ENCODE measurements around the gene PPP1CA.
A peak's percentile ranks its signal among the peaks of the same experiment; 100 is the strongest.

Gene PPP1CA

GRCh38 chr11:67373648-67374570, 27.7 kb downstream of the PPP1CA start:
- Histone ChIP-seq H3K4me2 (ENCODE audit: low read length) (peak overlapping the region; percentile 99), H3K4me1 (ENCODE audit: control insufficient read depth, low read length) (peaks cover 79% of the 10 kb centered on the region), H3F3A (ENCODE audit: control insufficient read depth, insufficient read depth) (peaks cover 5% of the 10 kb centered on the region; the same call in 1 of the 2 replicates), H3K27me3 (ENCODE audit: control insufficient read depth, low read length) (no peaks in the 10 kb centered on the region), H4K20me1 (ENCODE audit: control insufficient read depth, insufficient read depth, low read depth, low read length) (peaks cover 15% of the 10 kb centered on the region), H3K27ac (ENCODE audit: low read depth, low read length) (peak overlapping the region; percentile 86), H3K79me2 (ENCODE audit: control insufficient read depth, low read length) (peaks cover 53% of the 10 kb centered on the region), H3K9me3 (ENCODE audit: control insufficient read depth, insufficient read depth, low read length) (no peaks in the 10 kb centered on the region), H3K4me3 (ENCODE audit: low read length) (peak overlapping the region; percentile 96), H3K9me2 (replicated peaks; ENCODE audit: control insufficient read depth, low read length) (no peaks in the 10 kb centered on the region), H3K36me3 (ENCODE audit: control insufficient read depth, low read length) (peaks cover 10% of the 10 kb centered on the region)
- TF ChIP-seq EZH2phosphoT487 (IDR thresholded peaks at IDR 0.05; ENCODE audit: borderline replicate concordance, low read length) (no peak), CTCF (IDR thresholded peaks at IDR 0.05; ENCODE audit: low read depth, low read length, poor library complexity, severe bottlenecking) (peak; percentile 78)

GRCh38 chr11:67372993-67373647, 28.5 kb downstream of the PPP1CA start, which contains the start of gene CLCF1:
CLCF1 (minus strand) TSS chr11:67373598; CDS start chr11:67373539, 59 bp downstream.
- no peaks in the 10 kb centered on the region for H3K9me2 ChIP-seq (replicated peaks; ENCODE audit: control insufficient read depth, low read length)
- no peaks in the 10 kb centered on the region for H3K9me3 ChIP-seq (ENCODE audit: control insufficient read depth, insufficient read depth, low read length)
- peaks cover 13% of the 10 kb centered on the region for H3K36me3 ChIP-seq (ENCODE audit: control insufficient read depth, low read length)
- H3F3A ChIP-seq (ENCODE audit: control insufficient read depth, insufficient read depth) = peaks cover 5% of the 10 kb centered on the region; the same call in 1 of the 2 replicates
- H3K79me2 ChIP-seq (ENCODE audit: control insufficient read depth, low read length) = peaks cover 61% of the 10 kb centered on the region
- H3K4me1 ChIP-seq (ENCODE audit: control insufficient read depth, low read length) = peaks cover 81% of the 10 kb centered on the region
- H4K20me1 ChIP-seq (ENCODE audit: control insufficient read depth, insufficient read depth, low read depth, low read length) = peaks cover 15% of the 10 kb centered on the region
- TF ChIP-seq CTCF (IDR thresholded peaks at IDR 0.05; ENCODE audit: low read depth, low read length, poor library complexity, severe bottlenecking) (no peak), EZH2phosphoT487 (IDR thresholded peaks at IDR 0.05; ENCODE audit: borderline replicate concordance, low read length) (no peak)
- H3K27me3 ChIP-seq (ENCODE audit: control insufficient read depth, low read length) = no peaks in the 10 kb centered on the region
- H3K27ac ChIP-seq (ENCODE audit: low read depth, low read length) = peak within 1 kb of the TSS; percentile 86
- H3K4me3 ChIP-seq (ENCODE audit: low read length) = peak within 1 kb of the TSS; percentile 96
- H3K4me2 ChIP-seq (ENCODE audit: low read length) = peak within 1 kb of the TSS; percentile 99

- Histone ChIP-seq H4K20me1 (ENCODE audit: control insufficient read depth, insufficient read depth, low read depth, low read length) (peaks cover 15% of the 10 kb centered on the region), H3K4me3 (ENCODE audit: low read length) (peak overlapping the region; percentile 96), H3K9me2 (replicated peaks; ENCODE audit: control insufficient read depth, low read length) (no peaks in the 10 kb centered on the region), H3K27ac (ENCODE audit: low read depth, low read length) (peak overlapping the region; percentile 86; the same call in 1 of the 2 replicates), H3F3A (ENCODE audit: control insufficient read depth, insufficient read depth) (peaks cover 3% of the 10 kb centered on the region; the same call in 1 of the 2 replicates), H3K79me2 (ENCODE audit: control insufficient read depth, low read length) (peaks cover 67% of the 10 kb centered on the region), H3K36me3 (ENCODE audit: control insufficient read depth, low read length) (peaks cover 20% of the 10 kb centered on the region), H3K4me1 (ENCODE audit: control insufficient read depth, low read length) (peaks cover 82% of the 10 kb centered on the region), H3K4me2 (ENCODE audit: low read length) (peak overlapping the region; percentile 99), H3K9me3 (ENCODE audit: control insufficient read depth, insufficient read depth, low read length) (no peaks in the 10 kb centered on the region), H3K27me3 (ENCODE audit: control insufficient read depth, low read length) (no peaks in the 10 kb centered on the region)
- TF ChIP-seq CTCF (IDR thresholded peaks at IDR 0.05; ENCODE audit: low read depth, low read length, poor library complexity, severe bottlenecking) (no peak), EZH2phosphoT487 (IDR thresholded peaks at IDR 0.05; ENCODE audit: borderline replicate concordance, low read length) (no peak)
Measured at GRCh38 chr11:67372321-67372992, 29.2 kb downstream of the PPP1CA start.

Measured in DOHH2 (cell line).